GM23338 (cell line): ENCODE data around the gene SLC6A19. TPM values are rescaled to one million over a fixed set of nuclear protein-coding genes. Genes with fewer than 3 reads are reported as not detected.

Experiments
- ATAC-seq: fragments of 200-7000 bp; cut with Tn5 transposase; 3 replicates; pipeline ENCODE4 v1.9.1; 2020
- DNase-seq: peaks from one replicate; pipeline ENCODE4 v3.0.0-alpha.2; 2015; ENCODE audit warnings: low spot score
- H2AFZ ChIP-seq: fragments of 200-600 bp; sonication (generic); 2 replicates; pipeline ENCODE4 v1.8.0; 2016; ENCODE audit warnings: antibody characterized with exemption, mild to moderate bottlenecking, moderate library complexity
- H3F3A ChIP-seq: fragments of 200-600 bp; sonication (generic); replicated peaks from 2 replicates; pipeline ENCODE4 v1.8.0; 2017; ENCODE audit warnings: antibody characterized with exemption, mixed run types, low read depth
- H3K27ac ChIP-seq: fragments of 200-600 bp; sonication (generic); 2 replicates; pipeline ENCODE4 v1.6.1; 2016; ENCODE audit warnings: low read depth
- H3K27me3 ChIP-seq: fragments of 200-600 bp; sonication (generic); 2 replicates; pipeline ENCODE4 v1.8.0; 2016; ENCODE audit warnings: mild to moderate bottlenecking, mixed run types, moderate library complexity; ENCODE audit not compliant: insufficient read depth
- H3K36me3 ChIP-seq: fragments of 200-600 bp; sonication (generic); 2 replicates; pipeline ENCODE4 v1.8.0; 2016; ENCODE audit warnings: mild to moderate bottlenecking; ENCODE audit not compliant: insufficient read depth
- H3K4me1 ChIP-seq: fragments of 200-600 bp; sonication (generic); 2 replicates; pipeline ENCODE4 v1.8.0; 2016; ENCODE audit warnings: mild to moderate bottlenecking, moderate library complexity; ENCODE audit not compliant: insufficient read depth
- H3K4me2 ChIP-seq: fragments of 200-600 bp; sonication (generic); 2 replicates; pipeline ENCODE4 v1.7.1; 2017; ENCODE audit warnings: mixed run types
- H3K4me3 ChIP-seq: fragments of 200-600 bp; sonication (generic); 2 replicates; pipeline ENCODE4 v1.6.1; 2016; ENCODE audit warnings: mixed run types
- H3K79me2 ChIP-seq: fragments of 200-600 bp; sonication (generic); replicated peaks from 2 replicates; pipeline ENCODE4 v1.8.0; 2017; ENCODE audit warnings: mild to moderate bottlenecking; ENCODE audit not compliant: insufficient read depth
- H3K9me2 ChIP-seq: fragments of 200-600 bp; sonication (generic); 2 replicates; pipeline ENCODE4 v1.8.0; 2017; ENCODE audit not compliant: insufficient read depth
- H4K20me1 ChIP-seq: fragments of 200-600 bp; sonication (generic); replicated peaks from 2 replicates; pipeline ENCODE4 v1.8.0; 2017; ENCODE audit warnings: mild to moderate bottlenecking; ENCODE audit not compliant: insufficient read depth
- H3K27ac Mint-ChIP-seq: 2 replicates; pipeline ENCODE4 v1.8.0; 2020; ENCODE audit warnings: inconsistent platforms, mild to moderate bottlenecking, moderate library complexity, mixed read lengths
- H3K27me3 Mint-ChIP-seq: 3 replicates; pipeline ENCODE4 v1.8.0; 2022; ENCODE audit warnings: low read depth, mild to moderate bottlenecking, moderate library complexity, mixed read lengths, inconsistent platforms; ENCODE audit not compliant: insufficient read depth, poor library complexity
- H3K36me3 Mint-ChIP-seq: 3 replicates; pipeline ENCODE4 v1.8.0; 2021; ENCODE audit warnings: low read depth, mild to moderate bottlenecking, inconsistent platforms, moderate library complexity, mixed read lengths
- H3K4me1 Mint-ChIP-seq: 3 replicates; pipeline ENCODE4 v1.8.0; 2020; ENCODE audit warnings: mild to moderate bottlenecking, inconsistent platforms, mixed read lengths
- H3K4me3 Mint-ChIP-seq: 3 replicates; pipeline ENCODE4 v1.8.0; 2021; ENCODE audit warnings: moderate library complexity, mild to moderate bottlenecking, inconsistent platforms, mixed read lengths
- H3K9me3 Mint-ChIP-seq: 3 replicates; pipeline ENCODE4 v1.8.0; 2020; ENCODE audit warnings: moderate library complexity, mild to moderate bottlenecking, inconsistent platforms, mixed read lengths
- CREB1 ChIP-seq: fragments of 250-450 bp; sonication (Bioruptor Pico); IDR thresholded peaks from 2 replicates; pipeline ENCODE4 v1.5.0; 2020; ENCODE audit warnings: low read depth, mild to moderate bottlenecking, moderate library complexity
- EZH2 ChIP-seq: fragments of 200-600 bp; sonication (generic); IDR thresholded peaks from one replicate; pipeline ENCODE4 v1.8.0; 2017; ENCODE audit warnings: antibody characterized with exemption, mild to moderate bottlenecking, low read depth; ENCODE audit not compliant: unreplicated experiment
- NANOG ChIP-seq: IDR thresholded peaks from 2 replicates; pipeline ENCODE4 v1.6.1; 2016; ENCODE audit warnings: antibody characterized with exemption, borderline replicate concordance
- POLR2AphosphoS5 ChIP-seq: IDR thresholded peaks from 2 replicates; pipeline ENCODE4 v1.6.1; 2016; ENCODE audit warnings: antibody characterized with exemption, low read depth
- REST ChIP-seq: IDR thresholded peaks from one replicate; pipeline ENCODE4 v1.6.1; 2018; ENCODE audit warnings: antibody characterized with exemption; ENCODE audit not compliant: unreplicated experiment
- STAT1 ChIP-seq: IDR thresholded peaks from one replicate; pipeline ENCODE4 v1.6.1; 2016; ENCODE audit warnings: antibody characterized with exemption; ENCODE audit not compliant: unreplicated experiment
- polyA plus RNA-seq: library from polyadenylated mRNA; unstranded; fragments of >200 nt; fragmentation: Nextera tagmentation; extraction: Ambion mirVana; gene quantifications from 2 replicates; pipeline ENCODE4 v1.2.1, GENCODE V29; 2016
- total RNA-seq: library from RNA; depleted of rRNA; stranded (reverse); fragments of >200 nt; shearing (Covaris generic); gene quantifications from 2 replicates; pipeline ENCODE4 v1.2.3, GENCODE V29; 2014
- TF ChIP-seq, protein P1 (sequence below): fragments of 250-450 bp; sonication (Bioruptor Pico); IDR thresholded peaks from 2 replicates; pipeline ENCODE4 v1.5.0; 2020; ENCODE audit warnings: mild to moderate bottlenecking, moderate library complexity

Gene SLC6A19
- total and polyA plus RNA-seq, 2 experiments from 2014 or later, result not detected

- Mint-ChIP-seq H3K4me1 (peaks cover 2% of the 10 kb centered on the region; the same call in 2 of the 3 replicates), H3K4me3 (no peak overlapping the region), H3K36me3 (no peaks in the 10 kb centered on the region), H3K27ac (no peak overlapping the region), H3K9me3 (no peaks in the 10 kb centered on the region; the same call in 2 of the 3 replicates), H3K27me3 (peaks cover 10% of the 10 kb centered on the region)
- no peaks in the 10 kb centered on the region for H4K20me1 ChIP-seq
- H3K9me2 ChIP-seq, result no peaks in the 10 kb centered on the region
- H3K4me3 ChIP-seq, result no peak overlapping the region
- no peaks in the 10 kb centered on the region for H3K79me2 ChIP-seq
- no peak overlapping the region for H3K4me2 ChIP-seq
- no peaks in the 10 kb centered on the region for H3K27me3 ChIP-seq
- H3K4me1 ChIP-seq, result no peaks in the 10 kb centered on the region
- DNase-seq (no peak), ATAC-seq (no peak)
- H3F3A ChIP-seq, result no peaks in the 10 kb centered on the region
- H3K36me3 ChIP-seq, result no peaks in the 10 kb centered on the region
- TF ChIP-seq EZH2, result no peak
- TF ChIP-seq NANOG, result no peak
- no peak for TF ChIP-seq CREB1 (CRISPR knock-in tag)
- no peak overlapping the region for H2AFZ ChIP-seq
- no peak overlapping the region for H3K27ac ChIP-seq
Measured at GRCh38 chr5:1171340-1171941, 30.0 kb upstream of the SLC6A19 start.

- no peaks in the 10 kb centered on the region for H3K9me2 ChIP-seq
- H4K20me1 ChIP-seq, result no peaks in the 10 kb centered on the region
- ATAC-seq, result no peak
- H3K4me3 ChIP-seq, result no peak overlapping the region
- no peak overlapping the region for H2AFZ ChIP-seq
- H3K4me2 ChIP-seq, result no peak overlapping the region
- Mint-ChIP-seq H3K27ac (no peak overlapping the region), H3K4me1 (peaks cover 2% of the 10 kb centered on the region; the same call in 2 of the 3 replicates), H3K9me3 (no peaks in the 10 kb centered on the region; the same call in 2 of the 3 replicates), H3K4me3 (no peak overlapping the region), H3K36me3 (no peaks in the 10 kb centered on the region), H3K27me3 (peaks cover 10% of the 10 kb centered on the region)
- no peaks in the 10 kb centered on the region for H3K79me2 ChIP-seq
- no peaks in the 10 kb centered on the region for H3K36me3 ChIP-seq
- TF ChIP-seq REST (no peak), STAT1 (no peak), POLR2AphosphoS5 (no peak)
- TF ChIP-seq, protein P1, sequence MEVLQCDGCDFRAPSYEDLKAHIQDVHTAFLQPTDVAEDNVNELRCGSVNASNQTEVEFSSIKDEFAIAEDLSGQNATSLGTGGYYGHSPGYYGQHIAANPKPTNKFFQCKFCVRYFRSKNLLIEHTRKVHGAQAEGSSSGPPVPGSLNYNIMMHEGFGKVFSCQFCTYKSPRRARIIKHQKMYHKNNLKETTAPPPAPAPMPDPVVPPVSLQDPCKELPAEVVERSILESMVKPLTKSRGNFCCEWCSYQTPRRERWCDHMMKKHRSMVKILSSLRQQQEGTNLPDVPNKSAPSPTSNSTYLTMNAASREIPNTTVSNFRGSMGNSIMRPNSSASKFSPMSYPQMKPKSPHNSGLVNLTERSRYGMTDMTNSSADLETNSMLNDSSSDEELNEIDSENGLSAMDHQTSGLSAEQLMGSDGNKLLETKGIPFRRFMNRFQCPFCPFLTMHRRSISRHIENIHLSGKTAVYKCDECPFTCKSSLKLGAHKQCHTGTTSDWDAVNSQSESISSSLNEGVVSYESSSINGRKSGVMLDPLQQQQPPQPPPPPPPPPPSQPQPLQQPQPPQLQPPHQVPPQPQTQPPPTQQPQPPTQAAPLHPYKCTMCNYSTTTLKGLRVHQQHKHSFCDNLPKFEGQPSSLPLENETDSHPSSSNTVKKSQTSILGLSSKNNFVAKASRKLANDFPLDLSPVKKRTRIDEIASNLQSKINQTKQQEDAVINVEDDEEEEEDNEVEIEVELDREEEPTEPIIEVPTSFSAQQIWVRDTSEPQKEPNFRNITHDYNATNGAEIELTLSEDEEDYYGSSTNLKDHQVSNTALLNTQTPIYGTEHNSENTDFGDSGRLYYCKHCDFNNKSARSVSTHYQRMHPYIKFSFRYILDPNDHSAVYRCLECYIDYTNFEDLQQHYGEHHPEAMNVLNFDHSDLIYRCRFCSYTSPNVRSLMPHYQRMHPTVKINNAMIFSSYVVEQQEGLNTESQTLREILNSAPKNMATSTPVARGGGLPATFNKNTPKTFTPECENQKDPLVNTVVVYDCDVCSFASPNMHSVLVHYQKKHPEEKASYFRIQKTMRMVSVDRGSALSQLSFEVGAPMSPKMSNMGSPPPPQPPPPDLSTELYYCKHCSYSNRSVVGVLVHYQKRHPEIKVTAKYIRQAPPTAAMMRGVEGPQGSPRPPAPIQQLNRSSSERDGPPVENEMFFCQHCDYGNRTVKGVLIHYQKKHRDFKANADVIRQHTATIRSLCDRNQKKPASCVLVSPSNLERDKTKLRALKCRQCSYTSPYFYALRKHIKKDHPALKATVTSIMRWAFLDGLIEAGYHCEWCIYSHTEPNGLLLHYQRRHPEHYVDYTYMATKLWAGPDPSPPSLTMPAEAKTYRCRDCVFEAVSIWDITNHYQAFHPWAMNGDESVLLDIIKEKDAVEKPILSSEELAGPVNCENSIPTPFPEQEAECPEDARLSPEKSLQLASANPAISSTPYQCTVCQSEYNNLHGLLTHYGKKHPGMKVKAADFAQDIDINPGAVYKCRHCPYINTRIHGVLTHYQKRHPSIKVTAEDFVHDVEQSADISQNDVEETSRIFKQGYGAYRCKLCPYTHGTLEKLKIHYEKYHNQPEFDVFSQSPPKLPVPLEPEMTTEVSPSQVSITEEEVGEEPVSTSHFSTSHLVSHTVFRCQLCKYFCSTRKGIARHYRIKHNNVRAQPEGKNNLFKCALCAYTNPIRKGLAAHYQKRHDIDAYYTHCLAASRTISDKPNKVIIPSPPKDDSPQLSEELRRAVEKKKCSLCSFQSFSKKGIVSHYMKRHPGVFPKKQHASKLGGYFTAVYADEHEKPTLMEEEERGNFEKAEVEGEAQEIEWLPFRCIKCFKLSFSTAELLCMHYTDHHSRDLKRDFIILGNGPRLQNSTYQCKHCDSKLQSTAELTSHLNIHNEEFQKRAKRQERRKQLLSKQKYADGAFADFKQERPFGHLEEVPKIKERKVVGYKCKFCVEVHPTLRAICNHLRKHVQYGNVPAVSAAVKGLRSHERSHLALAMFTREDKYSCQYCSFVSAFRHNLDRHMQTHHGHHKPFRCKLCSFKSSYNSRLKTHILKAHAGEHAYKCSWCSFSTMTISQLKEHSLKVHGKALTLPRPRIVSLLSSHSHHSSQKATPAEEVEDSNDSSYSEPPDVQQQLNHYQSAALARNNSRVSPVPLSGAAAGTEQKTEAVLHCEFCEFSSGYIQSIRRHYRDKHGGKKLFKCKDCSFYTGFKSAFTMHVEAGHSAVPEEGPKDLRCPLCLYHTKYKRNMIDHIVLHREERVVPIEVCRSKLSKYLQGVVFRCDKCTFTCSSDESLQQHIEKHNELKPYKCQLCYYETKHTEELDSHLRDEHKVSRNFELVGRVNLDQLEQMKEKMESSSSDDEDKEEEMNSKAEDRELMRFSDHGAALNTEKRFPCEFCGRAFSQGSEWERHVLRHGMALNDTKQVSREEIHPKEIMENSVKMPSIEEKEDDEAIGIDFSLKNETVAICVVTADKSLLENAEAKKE (CRISPR knock-in tag), result no peak
- H3K27ac ChIP-seq, result no peak overlapping the region
- H3F3A ChIP-seq, result no peaks in the 10 kb centered on the region
- no peaks in the 10 kb centered on the region for H3K27me3 ChIP-seq
- DNase-seq, result no peak
- H3K4me1 ChIP-seq, result no peaks in the 10 kb centered on the region
Measured at GRCh38 chr5:1172007-1172581, 29.3 kb upstream of the SLC6A19 start.
